ENCODE measurements around the gene SMIM9.

SMIM9 gene

DNA sequence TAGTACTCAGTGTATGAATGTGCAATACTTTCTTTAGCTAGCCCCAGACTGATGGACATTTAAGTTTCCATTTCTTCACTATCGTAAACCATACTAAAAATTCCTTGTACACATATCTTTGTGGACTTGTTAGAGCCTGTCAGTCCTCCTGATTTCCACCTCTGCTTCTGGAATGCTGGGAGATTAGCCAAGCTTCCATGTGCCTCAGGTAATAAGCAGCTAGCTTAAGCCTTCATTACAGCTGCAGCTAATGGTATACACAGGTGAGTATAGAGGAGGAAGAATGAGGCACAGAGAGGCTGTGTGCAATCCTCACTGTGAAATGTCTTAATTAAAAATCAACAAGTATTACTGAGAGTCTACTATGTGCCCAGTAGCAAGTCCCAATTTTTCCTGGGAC lies 9.8 kb downstream of the SMIM9 start:
- Histone ChIP-seq H3K9me3 (replicated peaks; ENCODE audit: insufficient read depth, low read length) (no peaks in the 10 kb centered on the region), H3K27me3 (replicated peaks; ENCODE audit: insufficient read depth, low read length) (no peaks in the 10 kb centered on the region), H4K20me1 (ENCODE audit: insufficient read depth, low read length) (no peaks in the 10 kb centered on the region), H3K36me3 (replicated peaks; ENCODE audit: insufficient read depth, low read length) (no peaks in the 10 kb centered on the region), H3K9me2 (replicated peaks; ENCODE audit: insufficient read depth, low read length) (no peaks in the 10 kb centered on the region), H3F3A (ENCODE audit: insufficient read depth, low read length) (peaks cover 8% of the 10 kb centered on the region; the same call in 1 of the 2 replicates), H3K4me1 (ENCODE audit: low read length) (peaks cover 20% of the 10 kb centered on the region), H3K27ac (ENCODE audit: low read length) (no peak overlapping the region), H2AFZ (ENCODE audit: low read length) (no peak overlapping the region), H3K79me2 (ENCODE audit: low read length) (no peaks in the 10 kb centered on the region), H3K4me2 (ENCODE audit: low read depth, low read length) (no peak overlapping the region), H3K4me3 (ENCODE audit: low read length) (no peak overlapping the region), H3K9ac (ENCODE audit: low read length) (no peak overlapping the region)
- TF ChIP-seq, protein P1, sequence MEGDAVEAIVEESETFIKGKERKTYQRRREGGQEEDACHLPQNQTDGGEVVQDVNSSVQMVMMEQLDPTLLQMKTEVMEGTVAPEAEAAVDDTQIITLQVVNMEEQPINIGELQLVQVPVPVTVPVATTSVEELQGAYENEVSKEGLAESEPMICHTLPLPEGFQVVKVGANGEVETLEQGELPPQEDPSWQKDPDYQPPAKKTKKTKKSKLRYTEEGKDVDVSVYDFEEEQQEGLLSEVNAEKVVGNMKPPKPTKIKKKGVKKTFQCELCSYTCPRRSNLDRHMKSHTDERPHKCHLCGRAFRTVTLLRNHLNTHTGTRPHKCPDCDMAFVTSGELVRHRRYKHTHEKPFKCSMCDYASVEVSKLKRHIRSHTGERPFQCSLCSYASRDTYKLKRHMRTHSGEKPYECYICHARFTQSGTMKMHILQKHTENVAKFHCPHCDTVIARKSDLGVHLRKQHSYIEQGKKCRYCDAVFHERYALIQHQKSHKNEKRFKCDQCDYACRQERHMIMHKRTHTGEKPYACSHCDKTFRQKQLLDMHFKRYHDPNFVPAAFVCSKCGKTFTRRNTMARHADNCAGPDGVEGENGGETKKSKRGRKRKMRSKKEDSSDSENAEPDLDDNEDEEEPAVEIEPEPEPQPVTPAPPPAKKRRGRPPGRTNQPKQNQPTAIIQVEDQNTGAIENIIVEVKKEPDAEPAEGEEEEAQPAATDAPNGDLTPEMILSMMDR (IDR thresholded peaks at IDR 0.05; ENCODE audit: low read length), result no peak
- TF ChIP-seq EZH2phosphoT487 (IDR thresholded peaks at IDR 0.05; ENCODE audit: low read length) (no peak), EZH2 (optimal IDR thresholded peaks at IDR 0.05; ENCODE audit: low read depth, low read length) (no peak)
- DNase-seq, result no peak

DNA sequence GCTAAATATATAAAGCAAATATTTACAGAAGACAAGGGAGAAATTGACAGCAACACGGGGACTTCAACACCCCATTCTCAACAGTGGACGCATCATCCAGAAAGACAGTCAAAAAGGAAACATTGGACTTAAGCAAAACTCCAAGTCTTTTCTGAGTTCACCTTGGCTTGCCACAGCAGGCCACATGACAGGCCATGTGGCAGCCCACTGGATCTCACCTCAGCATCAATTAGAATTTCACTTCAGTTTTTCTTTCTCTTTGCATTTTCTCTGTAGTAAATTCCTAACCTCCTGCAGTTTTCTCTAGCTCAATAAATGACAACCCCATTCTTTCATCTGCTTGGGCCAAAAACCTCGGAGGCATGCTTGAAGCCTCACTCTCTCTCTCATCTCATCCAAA lies 12.4 kb downstream of the SMIM9 start:
- Histone ChIP-seq H3K4me3 (ENCODE audit: low read length) (no peak overlapping the region), H2AFZ (ENCODE audit: low read length) (no peak overlapping the region), H3K36me3 (replicated peaks; ENCODE audit: insufficient read depth, low read length) (no peaks in the 10 kb centered on the region), H3K4me2 (ENCODE audit: low read depth, low read length) (no peak overlapping the region), H3K9me3 (replicated peaks; ENCODE audit: insufficient read depth, low read length) (no peaks in the 10 kb centered on the region), H3K79me2 (ENCODE audit: low read length) (no peaks in the 10 kb centered on the region), H3K9ac (ENCODE audit: low read length) (no peak overlapping the region), H4K20me1 (ENCODE audit: insufficient read depth, low read length) (no peaks in the 10 kb centered on the region), H3K9me2 (replicated peaks; ENCODE audit: insufficient read depth, low read length) (no peaks in the 10 kb centered on the region), H3K27me3 (replicated peaks; ENCODE audit: insufficient read depth, low read length) (no peaks in the 10 kb centered on the region), H3K27ac (ENCODE audit: low read length) (no peak overlapping the region), H3K4me1 (ENCODE audit: low read length) (peaks cover 6% of the 10 kb centered on the region), H3F3A (ENCODE audit: insufficient read depth, low read length) (no peaks in the 10 kb centered on the region)
- no peak for DNase-seq
- TF ChIP-seq, protein P1 (IDR thresholded peaks at IDR 0.05; ENCODE audit: low read length), result no peak
- no peak for TF ChIP-seq EZH2 (optimal IDR thresholded peaks at IDR 0.05; ENCODE audit: low read depth, low read length)
- no peak for TF ChIP-seq EZH2phosphoT487 (IDR thresholded peaks at IDR 0.05; ENCODE audit: low read length)

DNA sequence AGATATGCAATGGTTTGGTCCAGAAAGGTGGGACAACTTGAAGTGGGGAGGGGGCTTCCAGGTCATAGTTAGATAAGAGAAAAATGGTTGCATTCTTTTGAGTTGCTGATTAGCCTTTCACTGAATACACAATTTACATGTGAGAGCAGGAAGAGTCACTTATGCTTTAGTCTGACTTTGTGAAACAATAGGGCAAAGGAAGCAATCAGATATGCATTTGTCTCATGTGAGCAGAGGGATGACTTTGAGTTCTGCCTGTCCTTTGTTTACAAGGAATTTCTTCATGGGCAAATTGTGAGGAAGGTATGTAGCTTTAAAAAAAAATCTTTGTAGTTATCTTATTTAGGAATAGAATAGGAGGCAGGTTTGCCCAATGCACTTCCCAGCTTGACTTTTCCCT lies 12.9 kb downstream of the SMIM9 start:
- H3K9me3 ChIP-seq (replicated peaks; ENCODE audit: insufficient read depth, low read length), result no peaks in the 10 kb centered on the region
- TF ChIP-seq EZH2phosphoT487 (IDR thresholded peaks at IDR 0.05; ENCODE audit: low read length), result no peak
- no peak for TF ChIP-seq EZH2 (optimal IDR thresholded peaks at IDR 0.05; ENCODE audit: low read depth, low read length)
- TF ChIP-seq, protein P1 (IDR thresholded peaks at IDR 0.05; ENCODE audit: low read length), result no peak
- no peaks in the 10 kb centered on the region for H4K20me1 ChIP-seq (ENCODE audit: insufficient read depth, low read length)
- H3K4me2 ChIP-seq (ENCODE audit: low read depth, low read length), result no peak overlapping the region
- peaks cover 1% of the 10 kb centered on the region; the same call in 1 of the 2 replicates for H3K4me1 ChIP-seq (ENCODE audit: low read length)
- H3F3A ChIP-seq (ENCODE audit: insufficient read depth, low read length), result no peaks in the 10 kb centered on the region
- H3K36me3 ChIP-seq (replicated peaks; ENCODE audit: insufficient read depth, low read length), result no peaks in the 10 kb centered on the region
- H3K27me3 ChIP-seq (replicated peaks; ENCODE audit: insufficient read depth, low read length), result no peaks in the 10 kb centered on the region
- no peak overlapping the region for H3K9ac ChIP-seq (ENCODE audit: low read length)
- H3K9me2 ChIP-seq (replicated peaks; ENCODE audit: insufficient read depth, low read length), result no peaks in the 10 kb centered on the region
- H3K27ac ChIP-seq (ENCODE audit: low read length), result no peak overlapping the region
- H2AFZ ChIP-seq (ENCODE audit: low read length), result no peak overlapping the region
- H3K79me2 ChIP-seq (ENCODE audit: low read length), result no peaks in the 10 kb centered on the region
- no peak overlapping the region for H3K4me3 ChIP-seq (ENCODE audit: low read length)
- DNase-seq, result no peak

Measured in MM.1S (cell line).